ENCODE data around the gene LYSET.
A peak's percentile ranks its signal among the peaks of the same experiment; 100 is the strongest.
"Not testable (repeated sequence)": the region's sequence is repeated elsewhere in the genome, so short reads cannot be mapped to it uniquely, and the experiment has no call there.

LYSET gene, protein sequence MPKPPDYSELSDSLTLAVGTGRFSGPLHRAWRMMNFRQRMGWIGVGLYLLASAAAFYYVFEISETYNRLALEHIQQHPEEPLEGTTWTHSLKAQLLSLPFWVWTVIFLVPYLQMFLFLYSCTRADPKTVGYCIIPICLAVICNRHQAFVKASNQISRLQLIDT

GRCh38 chr14:93184391-93185348, at the start of gene LYSET, which contains the start of gene MOAP1:
Gene LYSET (plus strand): TSS chr14:93185317. CDS start chr14:93185406, 89 bp downstream.
Gene MOAP1 (minus strand): TSS chr14:93184897. CDS start chr14:93184242, 655 bp downstream.
- Histone ChIP-seq H3K27ac (peak within 1 kb of the TSS; percentile 92), H3K4me2 (peak within 1 kb of the TSS; percentile 97), H3K4me3 (peak within 1 kb of the TSS; percentile 95), H3K36me3 (peaks cover 39% of the 10 kb centered on the region), H3K9me3 (no peaks in the 10 kb centered on the region), H3K4me1 (peaks cover 35% of the 10 kb centered on the region), H3K9ac (peak within 1 kb of the TSS; percentile 93), H4K20me1 (peaks cover 19% of the 10 kb centered on the region), H3K27me3 (no peaks in the 10 kb centered on the region)
- no peak for TF ChIP-seq Cebpa-rat (IDR thresholded peaks at IDR 0.05)

- no peak overlapping the region for H3K4me2 ChIP-seq
- no peak overlapping the region for H3K4me3 ChIP-seq
- no peaks in the 10 kb centered on the region for H3K4me1 ChIP-seq
- H3K9me3 ChIP-seq = no peaks in the 10 kb centered on the region
- no peak for TF ChIP-seq Cebpa-rat (IDR thresholded peaks at IDR 0.05)
- no peaks in the 10 kb centered on the region for H3K27me3 ChIP-seq
- no peak overlapping the region for H3K27ac ChIP-seq
- H3K36me3 ChIP-seq = no peaks in the 10 kb centered on the region
- H4K20me1 ChIP-seq = no peaks in the 10 kb centered on the region
- no peak overlapping the region for H3K9ac ChIP-seq
These were observed 49.7 kb upstream of the LYSET start for GRCh38 chr14:93135399-93135798.

- Histone ChIP-seq H3K4me2 (no peak overlapping the region), H3K36me3 (no peaks in the 10 kb centered on the region), H3K27ac (no peak overlapping the region), H3K9ac (no peak overlapping the region), H4K20me1 (no peaks in the 10 kb centered on the region), H3K27me3 (no peaks in the 10 kb centered on the region), H3K4me1 (no peaks in the 10 kb centered on the region), H3K9me3 (no peaks in the 10 kb centered on the region), H3K4me3 (no peak overlapping the region)
- no peak for TF ChIP-seq Cebpa-rat (IDR thresholded peaks at IDR 0.05)
These were observed 49.1 kb upstream of the LYSET start for GRCh38 chr14:93136009-93136408.

GRCh38 chr14:93136508-93136907, 48.6 kb upstream of the LYSET start:
- not testable (repeated sequence) for H4K20me1 ChIP-seq, H3K4me2 ChIP-seq, H3K9ac ChIP-seq, H3K27ac ChIP-seq, H3K9me3 ChIP-seq, H3K36me3 ChIP-seq, H3K4me3 ChIP-seq, H3K27me3 ChIP-seq, H3K4me1 ChIP-seq

DNA sequence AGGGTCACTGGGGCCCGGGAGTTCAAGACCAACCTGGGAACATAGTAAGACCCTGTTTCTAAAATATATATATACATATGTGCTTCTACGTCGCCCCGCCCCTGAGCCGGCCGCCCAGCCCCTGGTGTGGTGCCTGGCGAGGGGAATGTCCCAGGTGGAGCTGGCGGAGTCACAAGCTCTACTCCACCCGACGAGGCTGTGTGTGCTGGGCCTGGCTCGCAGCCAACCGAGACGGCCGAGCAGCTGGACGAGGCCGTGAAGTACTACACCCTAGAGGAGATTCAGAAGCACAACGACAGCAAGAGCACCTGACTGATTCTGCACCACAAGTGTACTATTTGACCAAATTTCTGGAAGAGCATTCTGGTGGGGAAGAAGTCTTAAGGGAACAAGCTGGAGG, 47.3 kb upstream of the LYSET start:
- H3K27ac ChIP-seq = no peak overlapping the region
- H3K27me3 ChIP-seq = no peaks in the 10 kb centered on the region
- H4K20me1 ChIP-seq = no peaks in the 10 kb centered on the region
- H3K4me1 ChIP-seq = no peaks in the 10 kb centered on the region
- no peak for TF ChIP-seq Cebpa-rat (IDR thresholded peaks at IDR 0.05)
- H3K4me2 ChIP-seq = no peak overlapping the region
- H3K4me3 ChIP-seq = no peak overlapping the region
- H3K9ac ChIP-seq = no peak overlapping the region
- H3K36me3 ChIP-seq = no peaks in the 10 kb centered on the region
- H3K9me3 ChIP-seq = no peaks in the 10 kb centered on the region

GRCh38 chr14:93142854-93143652, 42.1 kb upstream of the LYSET start:
- no peak overlapping the region for H3K4me3 ChIP-seq
- H3K9me3 ChIP-seq = no peaks in the 10 kb centered on the region
- H3K9ac ChIP-seq = no peak overlapping the region
- H3K4me2 ChIP-seq = no peak overlapping the region
- H3K27ac ChIP-seq = no peak overlapping the region
- no peaks in the 10 kb centered on the region for H3K36me3 ChIP-seq
- no peaks in the 10 kb centered on the region for H3K4me1 ChIP-seq
- TF ChIP-seq Cebpa-rat (IDR thresholded peaks at IDR 0.05) = no peak
- H4K20me1 ChIP-seq = no peaks in the 10 kb centered on the region
- H3K27me3 ChIP-seq = no peaks in the 10 kb centered on the region

DNA sequence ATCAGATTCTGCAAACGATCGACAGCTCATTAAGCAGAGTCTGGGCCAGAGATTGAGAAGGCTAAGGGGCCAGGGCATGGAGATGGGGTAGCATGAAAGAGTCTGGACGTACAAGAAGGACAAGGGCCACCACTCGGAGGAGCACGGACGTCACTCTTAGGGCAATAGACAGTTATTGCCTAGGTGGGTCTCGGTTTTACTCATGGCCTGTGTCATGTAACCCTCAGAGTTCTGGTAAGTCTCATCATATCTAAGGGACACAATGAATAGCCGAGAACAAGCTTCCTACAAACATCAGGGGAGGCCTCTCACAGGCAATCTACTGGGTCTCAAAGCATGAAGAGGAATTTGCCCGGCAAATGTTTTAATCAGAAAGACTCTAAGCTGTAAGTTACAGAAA, 39.0 kb upstream of the LYSET start:
- Histone ChIP-seq H3K4me2 (no peak overlapping the region), H3K27ac (no peak overlapping the region), H4K20me1 (no peaks in the 10 kb centered on the region), H3K27me3 (no peaks in the 10 kb centered on the region), H3K36me3 (no peaks in the 10 kb centered on the region), H3K4me1 (peaks cover 5% of the 10 kb centered on the region; the same call in 1 of the 2 replicates), H3K9me3 (no peaks in the 10 kb centered on the region), H3K4me3 (no peak overlapping the region), H3K9ac (no peak overlapping the region)
- TF ChIP-seq Cebpa-rat (IDR thresholded peaks at IDR 0.05) = no peak

GRCh38 chr14:93148979-93149378, 36.1 kb upstream of the LYSET start:
- H3K36me3 ChIP-seq = no peaks in the 10 kb centered on the region
- TF ChIP-seq Cebpa-rat (IDR thresholded peaks at IDR 0.05) = no peak
- no peak overlapping the region for H3K4me3 ChIP-seq
- no peak overlapping the region for H3K9ac ChIP-seq
- no peaks in the 10 kb centered on the region for H3K27me3 ChIP-seq
- H4K20me1 ChIP-seq = no peaks in the 10 kb centered on the region
- no peak overlapping the region for H3K27ac ChIP-seq
- no peak overlapping the region for H3K4me2 ChIP-seq
- peaks cover 5% of the 10 kb centered on the region; the same call in 1 of the 2 replicates for H3K4me1 ChIP-seq
- no peaks in the 10 kb centered on the region for H3K9me3 ChIP-seq

- Histone ChIP-seq H3K27ac (no peak overlapping the region), H3K4me1 (peaks cover 5% of the 10 kb centered on the region; the same call in 1 of the 2 replicates), H3K27me3 (no peaks in the 10 kb centered on the region), H4K20me1 (no peaks in the 10 kb centered on the region), H3K9me3 (no peaks in the 10 kb centered on the region), H3K4me2 (no peak overlapping the region), H3K9ac (no peak overlapping the region), H3K4me3 (no peak overlapping the region), H3K36me3 (no peaks in the 10 kb centered on the region)
- TF ChIP-seq Cebpa-rat (IDR thresholded peaks at IDR 0.05) = no peak
These were observed 34.6 kb upstream of the LYSET start for GRCh38 chr14:93150227-93151208.
